NCI-H146 treated with DMSO at 0.1 percent for 48 hours (cell line): Measurements from ENCODE around the gene EFCAB6.

ENCODE experiments used
- DNase-seq: peaks from one replicate; lab custom pipeline; 2025; ENCODE audit not compliant: unreplicated experiment; lab: John Stamatoyannopoulos, UW

The EFCAB6 gene

DNA sequence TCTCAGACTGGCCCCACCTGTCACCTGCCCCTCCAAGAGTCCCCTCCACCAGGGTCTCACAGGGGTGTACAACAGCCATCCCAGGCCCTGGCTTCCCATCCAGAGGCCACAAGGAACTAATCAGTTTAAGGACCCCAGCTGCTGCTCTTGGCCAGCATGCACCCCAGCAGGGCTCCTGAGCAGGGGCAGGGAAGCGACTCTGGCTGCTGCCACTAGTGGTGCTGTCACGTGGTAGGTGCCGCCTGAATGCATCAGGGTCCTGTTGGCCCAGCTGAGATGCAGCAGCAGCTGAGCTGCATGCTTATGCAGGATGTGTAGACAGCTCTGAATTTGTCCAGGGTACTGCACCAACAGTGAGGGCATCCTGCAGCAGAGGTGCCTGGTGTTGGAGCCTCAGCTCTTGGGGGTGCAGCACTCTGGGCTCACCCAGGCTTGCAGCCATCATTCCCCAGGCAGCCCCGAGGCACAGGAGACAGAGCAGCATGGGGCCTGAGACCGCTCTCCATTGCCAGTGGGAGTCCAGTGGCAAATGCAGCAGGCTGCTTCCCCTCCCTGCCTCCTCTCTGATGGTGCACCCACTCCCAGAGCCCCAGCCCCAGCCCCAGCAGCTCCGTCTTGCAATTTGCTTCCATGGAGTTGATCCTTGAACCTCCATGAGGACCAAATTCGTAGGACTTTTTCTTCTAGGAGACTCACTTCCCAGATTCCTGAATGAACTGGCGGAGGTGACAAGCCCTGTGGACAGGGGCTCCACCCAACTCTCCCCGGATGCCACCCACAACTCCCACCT, 301.6 kb downstream of the EFCAB6 start:
- no peak for DNase-seq

DNA sequence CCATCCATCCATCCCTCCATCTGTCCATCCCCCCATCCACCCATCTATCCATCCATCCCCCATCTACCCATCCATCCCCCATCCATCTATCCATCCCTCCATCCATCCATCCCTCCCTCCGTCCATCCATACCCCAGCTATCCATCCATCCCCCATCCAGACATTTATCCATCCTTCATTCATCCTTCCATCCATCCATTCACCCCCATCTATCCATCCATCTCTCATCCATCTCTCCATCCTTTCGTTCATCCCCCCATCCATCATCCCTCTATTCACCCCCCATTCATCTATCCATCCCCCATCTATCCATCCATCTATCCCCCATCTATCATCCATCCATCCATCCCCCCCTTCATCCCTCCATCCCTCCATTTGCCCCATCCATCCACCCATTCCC, 302.8 kb downstream of the EFCAB6 start:
- no peak for DNase-seq

DNA sequence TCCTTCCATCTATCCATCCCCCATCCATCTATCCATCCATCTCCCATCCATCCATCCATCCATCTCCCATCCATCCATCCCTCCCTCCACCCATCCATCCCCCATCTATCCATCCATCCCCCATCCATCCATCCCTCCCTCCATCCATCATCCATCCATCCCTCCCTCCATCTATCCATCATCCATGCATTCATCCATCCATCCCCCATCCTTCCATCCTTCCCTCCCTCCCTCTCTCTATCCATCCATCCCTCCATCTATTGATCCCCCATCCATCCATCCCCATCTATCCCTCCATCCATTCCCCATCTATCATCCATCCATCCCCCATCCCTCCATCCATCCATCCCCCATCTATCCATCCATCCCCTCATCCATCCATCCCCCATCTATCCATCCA, 303.6 kb downstream of the EFCAB6 start:
- DNase-seq = no peak

DNA sequence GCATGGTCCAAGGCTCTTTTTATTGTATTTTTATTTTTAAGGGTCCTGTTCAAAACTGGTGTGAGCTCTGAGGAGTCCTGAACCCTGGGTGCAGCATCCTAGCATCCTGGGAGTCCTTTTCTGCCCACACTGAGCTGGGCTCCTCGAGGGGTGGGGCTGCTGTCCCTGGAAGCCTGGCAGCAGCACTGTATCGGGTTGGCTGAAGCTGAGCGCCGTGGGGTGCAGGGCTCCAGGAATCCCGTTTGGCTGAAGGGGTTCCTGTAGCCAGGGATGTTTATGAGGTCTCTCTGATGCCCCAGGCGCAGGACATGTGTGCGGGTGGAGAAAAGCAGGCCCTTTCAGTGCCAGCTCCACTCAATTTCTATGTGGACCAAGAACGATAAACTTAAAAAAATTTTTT, 304.9 kb downstream of the EFCAB6 start:
- no peak for DNase-seq

DNA sequence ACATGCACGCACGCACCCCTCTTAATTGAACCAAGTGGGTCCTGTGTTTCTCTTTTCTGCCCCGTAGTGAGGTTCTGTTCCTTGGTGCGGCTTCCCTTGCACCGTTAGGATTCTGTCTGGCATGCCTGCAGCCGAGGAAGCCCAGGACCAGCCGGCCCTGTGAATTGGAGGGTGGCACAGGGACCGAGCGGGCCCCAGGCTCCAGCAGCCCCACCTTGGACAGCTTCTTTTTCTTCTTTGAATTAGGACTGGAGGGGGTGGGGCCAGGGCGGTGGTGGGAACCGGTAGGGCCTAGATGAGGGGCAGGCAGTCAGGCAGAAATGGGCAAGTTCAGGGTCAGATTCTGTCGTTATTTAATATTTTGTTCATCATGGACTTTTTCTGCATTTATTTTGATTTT, 305.6 kb downstream of the EFCAB6 start:
- no peak for DNase-seq

DNA sequence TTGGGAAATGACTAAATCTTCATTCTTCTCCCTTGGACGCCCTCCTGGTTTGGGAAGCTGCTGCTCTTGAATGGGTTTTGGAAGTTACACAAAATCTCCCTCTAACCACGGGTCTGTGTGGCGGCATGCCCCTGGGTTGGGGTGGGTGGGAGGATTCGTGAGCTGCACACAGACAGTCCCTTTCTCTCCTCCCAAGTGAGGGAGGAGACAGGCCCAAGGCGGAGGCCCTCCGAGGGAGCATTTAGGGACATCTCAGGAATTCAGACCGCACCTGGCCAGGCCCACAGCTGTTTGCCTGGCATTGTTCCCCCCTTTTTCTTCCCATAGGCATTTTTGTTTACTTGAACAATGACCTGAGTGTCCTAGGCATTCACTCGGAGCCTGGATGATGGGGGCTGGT, 306.2 kb downstream of the EFCAB6 start:
- DNase-seq = no peak

DNA sequence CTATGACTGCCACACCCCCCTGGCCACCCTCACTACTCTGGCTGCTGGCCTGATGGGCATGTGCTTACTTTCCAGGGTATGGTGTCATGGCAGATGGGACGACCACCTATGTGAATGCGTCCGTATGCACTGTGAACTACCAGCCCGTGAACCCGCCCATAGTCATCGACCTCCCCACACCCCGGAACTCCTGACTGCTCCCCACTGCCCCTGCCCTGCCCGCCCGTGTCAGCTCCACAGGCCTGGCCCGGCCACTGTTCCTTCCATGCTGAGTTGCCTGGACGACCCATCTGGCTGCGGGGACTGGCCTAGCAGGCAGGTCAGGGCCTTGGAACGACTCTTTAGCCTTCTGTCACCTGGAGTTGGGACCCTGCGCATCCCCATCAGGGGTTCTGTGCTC, 306.7 kb downstream of the EFCAB6 start:
- no peak for DNase-seq

DNA sequence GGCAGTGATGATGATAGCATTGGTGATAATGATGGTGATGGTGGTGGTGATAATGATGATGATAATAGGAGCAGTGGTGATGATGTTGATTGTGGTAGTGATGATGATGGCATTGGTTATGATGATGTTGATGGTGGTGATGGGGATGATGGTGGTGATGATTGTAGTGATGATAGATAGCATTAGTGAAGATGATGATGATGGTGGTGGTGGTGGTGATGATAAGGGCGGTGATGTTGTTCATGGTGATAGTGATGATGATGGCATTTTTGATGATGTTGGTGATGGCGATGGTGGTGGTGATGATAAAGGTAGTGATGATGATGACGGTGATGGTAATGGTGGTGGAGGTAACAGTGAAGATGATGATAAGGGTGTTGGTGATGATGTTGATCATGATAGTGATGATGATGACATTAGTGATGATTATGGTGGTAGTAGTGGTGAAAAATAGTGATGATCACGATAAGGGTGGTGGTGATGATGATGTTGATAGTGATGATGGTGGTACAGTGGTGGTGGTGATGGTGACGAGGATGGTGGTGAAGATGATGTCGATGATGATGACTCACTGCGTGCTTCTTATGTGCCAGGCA, 307.3 kb downstream of the EFCAB6 start:
- no peak for DNase-seq

DNA sequence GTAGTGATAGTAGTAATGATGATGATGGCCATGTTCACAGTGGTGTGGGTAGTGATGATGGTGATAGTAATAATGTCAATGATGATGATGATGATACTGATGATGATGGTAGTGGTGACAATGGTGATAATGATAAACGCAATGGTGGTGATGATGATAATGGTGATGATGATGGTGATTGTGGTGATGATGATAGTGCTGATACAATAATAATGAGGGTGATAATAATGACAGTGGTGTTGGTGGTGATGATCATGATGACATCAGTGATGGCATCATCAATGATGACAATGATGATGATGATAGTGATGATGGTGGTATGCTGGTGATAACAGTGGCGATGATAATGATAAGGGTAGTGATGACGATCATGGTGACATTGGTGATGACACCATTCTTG, 308.0 kb downstream of the EFCAB6 start:
- no peak for DNase-seq

DNA sequence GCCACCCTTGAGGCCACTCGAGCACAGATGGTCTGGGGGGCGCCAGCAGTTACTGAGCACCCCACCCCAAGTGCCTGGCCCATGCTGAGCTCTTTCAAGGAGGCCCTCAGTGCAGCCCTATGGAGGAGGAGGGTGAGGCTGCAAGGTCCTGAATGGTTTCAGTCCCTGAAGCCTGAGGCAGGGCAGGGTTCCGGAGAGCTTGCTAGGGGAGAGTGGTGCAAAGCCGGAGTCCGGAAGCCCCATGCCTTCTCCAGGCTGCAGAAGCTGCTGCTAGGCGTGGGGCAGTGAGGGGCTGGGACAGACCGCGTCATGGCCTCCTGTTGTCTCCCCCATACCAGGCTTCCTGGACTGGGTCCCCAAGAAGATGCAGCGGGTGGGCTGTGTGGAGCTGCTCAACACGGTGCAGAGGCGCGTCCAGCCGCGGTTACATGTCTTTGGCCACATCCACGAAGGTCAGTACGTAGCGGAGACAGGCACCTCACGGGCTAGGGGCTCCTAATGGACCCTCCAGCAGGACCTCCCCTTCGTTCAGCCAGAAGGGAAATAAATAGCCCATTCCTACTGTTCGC, 309.7 kb downstream of the EFCAB6 start:
- DNase-seq = no peak

DNA sequence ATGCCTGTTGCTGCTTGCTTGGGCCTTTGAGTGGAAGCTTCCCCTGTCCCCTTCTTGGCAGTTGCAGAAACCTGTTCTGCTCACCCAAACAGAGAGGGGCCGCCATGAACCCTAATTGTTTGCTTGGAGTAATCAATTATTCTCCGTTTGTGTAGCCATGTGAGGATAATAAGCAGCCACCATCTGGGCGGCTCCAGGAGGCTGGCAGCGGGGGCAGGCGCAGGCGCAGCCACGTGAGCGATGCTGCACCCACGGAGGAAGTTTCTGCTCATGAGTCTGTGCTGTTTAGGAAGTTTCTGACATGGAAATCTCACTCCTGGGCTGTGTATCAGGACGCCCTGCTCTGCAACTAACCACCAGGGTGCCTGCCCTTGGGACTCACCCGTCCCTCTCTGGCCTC, 310.2 kb downstream of the EFCAB6 start:
- no peak for DNase-seq

DNA sequence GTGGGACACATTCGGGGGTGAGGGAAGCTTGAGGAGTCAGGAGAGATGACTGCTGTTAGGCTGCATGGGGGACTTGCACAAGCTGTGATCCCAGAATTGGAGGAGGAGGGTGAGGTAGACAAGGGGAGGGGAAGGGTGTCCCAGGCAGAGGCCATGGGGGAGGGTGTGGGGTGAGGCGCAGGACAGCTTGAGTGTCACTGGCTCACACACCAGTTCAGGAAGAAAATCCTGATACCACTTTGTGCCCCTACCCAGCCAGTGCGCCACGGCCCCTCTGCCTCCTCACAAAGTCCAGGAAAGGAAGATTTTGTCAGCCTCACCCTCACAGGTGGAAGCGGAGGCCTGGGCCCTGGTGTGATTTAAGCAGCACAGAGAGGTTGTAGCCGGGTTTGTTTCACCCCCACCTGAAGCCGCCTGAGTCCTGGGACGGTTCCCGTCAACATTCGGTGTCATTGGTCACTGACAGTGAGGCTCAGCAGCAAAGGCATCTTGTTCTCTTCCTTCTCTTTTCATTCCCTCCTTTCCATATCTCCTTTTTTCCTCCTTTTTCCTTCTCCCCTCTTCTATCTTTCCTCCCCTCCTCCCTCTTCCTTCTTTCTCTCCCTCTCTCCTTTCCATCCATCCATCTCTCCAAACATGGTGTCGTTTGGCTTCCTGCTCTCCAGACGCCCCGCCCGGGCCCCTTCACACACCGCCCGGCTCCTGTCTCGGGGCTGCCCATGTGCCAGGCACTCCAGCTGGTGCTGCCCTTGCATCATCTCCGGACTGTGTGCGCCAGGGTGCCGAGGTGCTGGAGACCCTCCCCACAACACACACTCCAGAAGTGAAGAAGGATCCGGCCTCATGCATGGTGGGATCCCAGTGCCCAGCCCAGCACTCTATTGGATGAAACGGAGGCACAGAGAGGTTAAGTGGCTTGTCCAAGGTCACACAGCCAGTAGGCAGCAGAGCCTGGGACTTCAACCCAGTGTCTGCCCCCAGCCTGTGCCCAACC, 311.0 kb downstream of the EFCAB6 start:
- no peak for DNase-seq

DNA sequence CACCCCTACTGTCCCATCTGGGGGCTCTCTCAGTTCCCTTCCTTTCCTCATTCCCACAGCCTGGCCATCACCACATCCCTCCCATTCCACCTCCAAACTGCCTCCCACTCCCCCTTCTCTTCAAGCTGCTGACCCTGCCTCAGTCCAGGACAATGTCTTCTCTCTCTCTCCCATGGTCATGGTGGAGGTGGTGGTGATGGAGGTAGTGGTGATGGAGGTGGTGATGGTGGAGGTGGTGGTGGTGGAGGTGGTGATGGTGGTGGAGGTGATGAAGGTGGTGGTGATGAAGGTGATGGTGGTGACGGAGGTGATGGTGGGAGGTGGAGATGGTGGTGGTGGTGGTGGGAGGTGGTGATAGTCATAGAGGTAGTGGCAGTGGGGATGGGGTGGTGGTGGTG, 313.2 kb downstream of the EFCAB6 start:
- no peak for DNase-seq

DNA sequence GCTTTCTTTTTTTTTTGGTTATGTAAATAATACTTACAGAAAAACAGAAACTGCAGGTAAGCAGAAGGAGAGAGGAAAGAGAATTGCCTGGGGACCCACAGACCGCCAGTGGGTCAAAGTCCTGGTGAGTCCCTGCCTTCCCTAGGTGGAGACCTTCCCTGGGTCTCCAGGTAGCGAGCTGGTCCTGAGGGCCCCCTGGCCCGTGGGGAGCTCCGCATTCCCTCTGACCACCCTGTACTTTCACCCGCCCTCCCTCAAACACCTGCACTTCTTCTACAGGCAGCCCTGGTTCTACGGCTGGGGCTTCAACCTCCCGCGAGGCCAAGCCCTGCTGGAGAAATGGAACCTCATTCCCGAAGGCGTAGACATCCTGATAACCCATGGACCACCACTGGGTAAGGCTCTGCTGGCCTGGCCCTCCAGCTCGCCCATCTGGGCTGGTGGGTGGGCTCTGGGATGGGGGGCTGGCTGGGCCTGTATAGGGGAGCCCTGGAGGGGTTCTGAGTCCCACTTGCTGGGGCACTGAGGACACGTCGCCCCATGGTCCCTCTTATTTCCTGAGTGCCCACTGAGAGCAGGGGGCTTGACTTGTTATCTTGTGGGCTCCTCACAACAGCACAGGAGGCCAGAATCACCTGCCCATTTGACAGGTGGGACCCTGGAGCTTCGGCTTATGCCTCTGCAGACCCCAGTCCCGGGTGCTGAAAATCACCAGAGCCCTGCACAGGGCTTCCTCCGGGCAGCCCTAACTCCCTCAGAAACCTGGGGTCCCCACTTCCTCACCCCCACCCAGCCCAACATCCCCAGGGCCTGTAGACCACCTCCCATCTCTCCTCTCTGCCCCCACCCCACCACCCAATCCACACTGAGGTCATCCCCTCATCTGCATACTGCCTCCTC, 313.9 kb downstream of the EFCAB6 start:
- DNase-seq = no peak

DNA sequence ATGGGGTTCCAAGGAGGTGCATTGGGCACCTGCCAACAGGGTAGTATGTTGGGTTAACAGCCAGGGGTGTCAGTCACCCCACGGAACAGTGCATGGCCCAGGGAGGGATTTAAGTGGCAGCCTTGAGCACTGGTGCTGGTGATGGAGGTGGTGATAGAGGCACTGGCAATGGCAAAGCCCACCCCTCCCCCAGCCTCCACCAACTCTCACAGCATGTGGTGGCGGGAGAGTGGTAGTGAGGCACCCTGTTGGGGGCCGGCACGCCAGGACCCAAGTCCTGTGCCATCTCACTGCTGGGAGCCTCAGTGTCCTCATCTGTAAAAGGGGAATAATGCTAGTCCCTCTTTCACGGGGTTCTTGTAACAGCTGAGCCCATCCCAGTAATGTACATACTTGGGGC, 318.8 kb downstream of the EFCAB6 start:
- DNase-seq = no peak

DNA sequence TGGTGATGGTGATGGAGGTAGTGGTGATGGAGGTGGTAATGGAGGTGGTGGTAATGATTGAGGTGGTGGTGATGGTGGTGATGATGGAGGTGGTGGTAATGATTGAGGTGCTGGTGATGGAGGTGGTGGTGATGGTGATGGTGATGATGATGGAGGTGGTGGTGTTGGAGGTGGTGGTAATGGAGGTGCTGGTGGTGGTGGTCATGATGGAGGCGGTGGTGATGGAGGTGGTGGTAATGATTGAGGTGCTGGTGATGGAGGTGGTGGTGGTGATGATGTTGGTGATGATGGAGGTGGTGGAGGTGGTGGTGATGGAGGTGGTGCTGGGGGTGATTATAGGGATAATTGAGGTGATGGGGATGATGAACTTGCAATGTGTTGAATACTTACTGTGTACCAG, 320.4 kb downstream of the EFCAB6 start:
- DNase-seq = no peak

DNA sequence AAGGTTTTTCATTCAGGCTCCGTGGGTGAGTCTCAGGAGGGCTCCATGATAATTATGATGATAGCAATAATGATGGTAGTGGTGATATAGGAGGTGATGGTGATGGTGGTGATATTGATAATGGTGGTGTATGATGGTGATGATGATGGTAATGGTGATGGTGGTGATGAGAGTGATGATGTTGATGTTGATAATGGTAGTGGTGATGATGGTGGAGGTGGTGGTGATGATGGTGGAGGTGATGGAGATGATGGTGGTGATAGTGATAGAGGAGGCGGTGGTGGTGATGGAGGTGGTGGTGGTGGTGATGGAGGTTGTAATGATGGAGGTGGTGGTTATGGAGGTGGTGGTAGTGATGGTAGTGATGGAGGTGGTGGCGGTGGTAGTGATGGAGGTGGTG, 320.9 kb downstream of the EFCAB6 start:
- no peak for DNase-seq

DNA sequence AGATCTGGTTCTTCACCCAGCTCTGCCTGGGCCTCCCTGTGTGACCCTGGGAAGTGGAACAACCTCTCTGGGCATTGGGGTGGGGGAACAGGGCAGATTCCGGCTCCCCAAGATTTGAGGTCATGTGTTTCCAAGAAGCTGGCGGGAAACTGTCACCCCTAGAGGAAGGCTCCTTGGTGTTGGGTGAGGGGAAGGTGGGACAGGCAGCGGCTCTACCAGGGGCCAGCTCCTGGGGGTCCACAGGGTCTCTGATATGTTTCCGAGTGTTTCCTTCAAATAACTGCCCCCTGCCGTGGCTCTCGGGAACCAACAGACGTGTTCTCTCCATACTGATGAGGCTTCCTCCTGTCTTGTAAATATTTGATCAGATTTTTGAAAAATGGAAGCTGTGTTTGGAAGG, 321.8 kb downstream of the EFCAB6 start:
- DNase-seq = no peak

DNA sequence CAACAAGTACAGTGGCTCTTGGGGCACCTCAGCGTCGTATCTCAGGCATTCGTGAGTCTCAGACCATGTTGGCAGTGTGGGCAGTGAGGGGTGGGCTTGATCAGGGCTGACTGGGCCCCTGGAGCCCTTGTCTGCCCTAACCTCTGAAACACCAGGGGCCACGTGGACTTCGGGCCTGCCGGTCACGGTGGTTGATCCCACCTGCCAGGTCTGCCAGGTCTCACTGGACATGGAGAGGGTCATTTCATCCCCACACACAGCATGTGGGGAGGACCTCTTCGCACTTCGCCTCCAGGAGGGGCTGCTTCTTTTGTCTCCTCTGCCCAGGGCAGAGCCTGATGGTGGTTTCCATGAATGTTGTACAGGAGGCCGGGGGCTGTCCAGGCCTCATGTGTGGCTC, 323.2 kb downstream of the EFCAB6 start:
- no peak for DNase-seq

DNA sequence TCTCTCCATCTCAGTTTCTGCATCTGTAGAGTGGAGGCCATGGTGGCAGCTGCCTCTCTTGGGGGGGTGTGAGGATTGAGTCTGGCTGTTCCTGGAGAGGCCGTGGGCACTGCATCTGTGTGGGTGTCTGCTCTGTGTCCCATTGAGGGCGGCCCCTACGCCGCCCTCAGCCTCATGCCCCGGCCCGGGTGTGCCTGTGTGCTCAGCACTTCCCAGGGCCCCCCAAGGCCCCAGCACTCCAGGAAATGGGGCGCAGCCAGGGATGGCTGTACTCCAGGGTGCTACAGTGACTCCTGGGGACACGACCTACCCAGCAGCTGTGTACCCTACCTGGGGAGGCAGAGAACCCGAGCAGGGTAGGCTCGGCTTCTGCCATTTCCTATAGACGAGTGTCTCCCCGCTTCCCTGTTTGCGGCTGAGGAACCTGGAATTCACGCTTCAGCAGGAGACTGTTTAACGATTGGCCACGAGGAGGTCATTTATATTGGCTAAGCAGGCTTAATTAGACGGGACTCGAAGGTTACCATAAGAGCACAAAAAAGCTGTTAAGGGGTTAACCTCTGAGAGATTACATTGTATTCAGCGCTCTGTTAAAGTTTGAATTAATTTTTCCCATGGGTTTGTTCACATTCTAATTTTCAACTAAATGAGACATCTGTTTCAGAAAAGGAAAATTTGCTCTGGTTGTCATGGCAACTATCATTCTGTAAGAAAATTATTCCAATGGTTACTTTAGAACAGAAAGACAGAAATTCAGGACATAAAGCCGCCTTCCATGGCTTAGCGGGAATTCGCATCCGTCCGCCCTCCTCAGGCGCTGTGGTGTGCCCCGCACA, 323.9 kb downstream of the EFCAB6 start:
- DNase-seq = no peak
